H9 (cell line): ENCODE measurements around the gene CLK3. TPM values are rescaled to one million over a fixed set of nuclear protein-coding genes. Genes with fewer than 3 reads are reported as not detected.

Experiments used
- DNase-seq: peaks from one replicate; pipeline ENCODE4 v3.0.0-alpha.2; 2017
- H2AFZ ChIP-seq: one replicate; pipeline ENCODE4 v1.6.1; 2013; ENCODE audit warnings: mild to moderate bottlenecking, low read length, control low read depth, moderate library complexity
- H2AK5ac ChIP-seq: 2 replicates; pipeline ENCODE4 v1.6.1; 2013; ENCODE audit warnings: low read length, control low read depth, mixed read lengths; ENCODE audit not compliant: insufficient read length
- H2BK120ac ChIP-seq: one replicate; pipeline ENCODE4 v1.6.1; 2013; ENCODE audit warnings: low read depth, mild to moderate bottlenecking, low read length, control low read depth, inconsistent platforms; ENCODE audit not compliant: poor library complexity, severe bottlenecking
- H2BK12ac ChIP-seq: 2 replicates; pipeline ENCODE4 v1.6.1; 2013; ENCODE audit warnings: low read length, control low read depth, mixed read lengths, low read depth; ENCODE audit not compliant: insufficient read length
- H2BK15ac ChIP-seq: 2 replicates; pipeline ENCODE4 v1.6.1; 2013; ENCODE audit warnings: low read depth, low read length, control low read depth
- H2BK20ac ChIP-seq: one replicate; pipeline ENCODE4 v1.6.1; 2013; ENCODE audit warnings: low read depth, mild to moderate bottlenecking, low read length, control low read depth, inconsistent platforms; ENCODE audit not compliant: poor library complexity, severe bottlenecking
- H2BK5ac ChIP-seq: 2 replicates; pipeline ENCODE4 v1.6.1; 2013; ENCODE audit warnings: low read length, control low read depth, mixed read lengths; ENCODE audit not compliant: insufficient read length
- H3K14ac ChIP-seq: 2 replicates; pipeline ENCODE4 v1.6.1; 2013; ENCODE audit warnings: low read length, control low read depth; ENCODE audit not compliant: insufficient read depth
- H3K18ac ChIP-seq: 2 replicates; pipeline ENCODE4 v1.6.1; 2013; ENCODE audit warnings: low read depth, mild to moderate bottlenecking, mixed read lengths, low read length, control low read depth; ENCODE audit not compliant: insufficient read length
- H3K23ac ChIP-seq: 2 replicates; pipeline ENCODE4 v1.6.1; 2013; ENCODE audit warnings: low read length, control low read depth, mixed read lengths, low read depth; ENCODE audit not compliant: insufficient read length
- H3K23me2 ChIP-seq: 2 replicates; pipeline ENCODE4 v1.6.1; 2013; ENCODE audit warnings: low read depth, mild to moderate bottlenecking, mixed read lengths, low read length, control low read depth; ENCODE audit not compliant: insufficient read length, poor library complexity, severe bottlenecking
- H3K27ac ChIP-seq: 2 replicates; pipeline ENCODE4 v1.5.1; 2013; ENCODE audit warnings: low read length, control low read depth, mixed read lengths, low read depth; ENCODE audit not compliant: insufficient read length
- H3K27me3 ChIP-seq: 2 replicates; pipeline ENCODE4 v1.6.1; 2013; ENCODE audit warnings: low read length, control low read depth, inconsistent platforms; ENCODE audit not compliant: insufficient read depth
- H3K4ac ChIP-seq: 2 replicates; pipeline ENCODE4 v1.6.1; 2013; ENCODE audit warnings: low read depth, mild to moderate bottlenecking, control low read depth, inconsistent platforms, low read length, moderate library complexity
- H3K4me1 ChIP-seq: 2 replicates; pipeline ENCODE4 v1.6.1; 2013; ENCODE audit warnings: low read length, control low read depth, inconsistent platforms; ENCODE audit not compliant: insufficient read depth
- H3K4me2 ChIP-seq: 2 replicates; pipeline ENCODE4 v1.6.1; 2013; ENCODE audit warnings: low read length, control low read depth, mixed read lengths; ENCODE audit not compliant: insufficient read length, insufficient read depth
- H3K56ac ChIP-seq: 2 replicates; pipeline ENCODE4 v1.6.1; 2013; ENCODE audit warnings: low read depth, mild to moderate bottlenecking, mixed read lengths, low read length, control low read depth; ENCODE audit not compliant: insufficient read length
- H3K79me1 ChIP-seq: 2 replicates; pipeline ENCODE4 v1.6.1; 2013; ENCODE audit warnings: low read depth, mild to moderate bottlenecking, moderate library complexity, low read length, control low read depth, inconsistent platforms; ENCODE audit not compliant: insufficient read depth, poor library complexity, severe bottlenecking
- H3K79me2 ChIP-seq: 2 replicates; pipeline ENCODE4 v1.6.1; 2013; ENCODE audit warnings: low read length, control low read depth, inconsistent platforms; ENCODE audit not compliant: insufficient read depth
- H3K9ac ChIP-seq: 2 replicates; pipeline ENCODE4 v1.6.1; 2013; ENCODE audit warnings: low read length, control low read depth, mixed read lengths; ENCODE audit not compliant: insufficient read length; ENCODE audit errors: extremely low read depth
- H3K9me3 ChIP-seq: one replicate; pipeline ENCODE4 v1.6.1; 2013; ENCODE audit warnings: low read depth, low read length, inconsistent platforms; ENCODE audit not compliant: control insufficient read depth
- H3T11ph ChIP-seq: one replicate; pipeline ENCODE4 v1.6.1; 2013; ENCODE audit warnings: mild to moderate bottlenecking, low read length, control low read depth, inconsistent platforms
- H4K20me1 ChIP-seq: one replicate; pipeline ENCODE4 v1.6.1; 2013; ENCODE audit not compliant: control insufficient read depth, insufficient read length, insufficient read depth
- H4K5ac ChIP-seq: 2 replicates; pipeline ENCODE4 v1.6.1; 2013; ENCODE audit warnings: low read depth, mild to moderate bottlenecking, mixed read lengths, low read length, control low read depth; ENCODE audit not compliant: insufficient read length
- H4K8ac ChIP-seq: replicated peaks from 2 replicates; pipeline ENCODE4 v1.6.1; 2013; ENCODE audit warnings: low read length, control low read depth, mixed read lengths, low read depth; ENCODE audit not compliant: insufficient read length
- H4K91ac ChIP-seq: 2 replicates; pipeline ENCODE4 v1.6.1; 2013; ENCODE audit warnings: low read depth, mild to moderate bottlenecking, moderate library complexity, mixed read lengths, low read length, control low read depth; ENCODE audit not compliant: insufficient read length
- H3K27ac Mint-ChIP-seq, 3 experiments: 2 replicates in 2 of 3; 3 replicates in 1 of 3; pipeline ENCODE4 v1.8.0; 2020 to 2021; ENCODE audit warnings: mixed read lengths in 3 of 3, mild to moderate bottlenecking in 1 of 3, moderate library complexity in 1 of 3
- H3K27me3 Mint-ChIP-seq: 2 replicates; pipeline ENCODE4 v1.8.0; 2021; ENCODE audit warnings: low read depth, mild to moderate bottlenecking, moderate library complexity, mixed read lengths
- H3K36me3 Mint-ChIP-seq, 3 experiments: 2 replicates in 2 of 3; 3 replicates in 1 of 3; pipeline ENCODE4 v1.8.0; 2020 to 2021; ENCODE audit warnings: low read depth in 3 of 3, mixed read lengths in 3 of 3; ENCODE audit not compliant: insufficient read depth in 1 of 3
- H3K4me1 Mint-ChIP-seq, 2 experiments: 2 replicates each; pipeline ENCODE4 v1.8.0; 2020; ENCODE audit warnings: mixed read lengths in 2 of 2
- H3K4me3 Mint-ChIP-seq, 2 experiments: 2 replicates in 1 of 2; 3 replicates in 1 of 2; pipeline ENCODE4 v1.8.0; 2020 to 2021; ENCODE audit warnings: mild to moderate bottlenecking in 2 of 2, mixed read lengths in 2 of 2, moderate library complexity in 1 of 2
- H3K9me3 Mint-ChIP-seq, 2 experiments: 2 replicates in 1 of 2; 3 replicates in 1 of 2; pipeline ENCODE4 v1.8.0; 2020; ENCODE audit warnings: mild to moderate bottlenecking in 2 of 2, mixed read lengths in 2 of 2, moderate library complexity in 1 of 2
- CTCF ChIP-seq: fragments of 200-600 bp; sonication (generic); conservative IDR thresholded peaks from 3 replicates; pipeline ENCODE4 v1.8.0; 2021; ENCODE audit warnings: antibody characterized with exemption, mild to moderate bottlenecking
- WGBS: extraction: QIAGEN DNeasy Blood & Tissue Kit; methylation state at CpG from one replicate; pipeline ENCODE4 v1.1.7; 2013; ENCODE audit warnings: missing lambda C conversion rate, low lambda C conversion rate, mixed read lengths; ENCODE audit not compliant: insufficient read length; ENCODE audit errors: extremely low coverage; 5-methylcytosine and 5-hydroxymethylcytosine counted together
- total RNA-seq: library from RNA; stranded (reverse); gene quantifications from 2 replicates; pipeline ENCODE4 v1.2.1, GENCODE V29; 2021

The CLK3 gene
- total RNA-seq, 1 experiment from 2014 or later = 40.8 TPM

- Histone ChIP-seq H2BK20ac (no peak overlapping the region), H3K56ac (no peak overlapping the region), H3K4me1 (no peaks in the 10 kb centered on the region), H3K4me2 (no peak overlapping the region), H4K5ac (no peak overlapping the region), H3K23ac (no peak overlapping the region), H3K18ac (no peak overlapping the region), H3K27me3 (no peaks in the 10 kb centered on the region), H4K91ac (no peak overlapping the region), H3K79me2 (peaks cover 2% of the 10 kb centered on the region; the same call in 1 of the 2 replicates), H3K4ac (no peak overlapping the region), H3K79me1 (peaks cover 3% of the 10 kb centered on the region), H2BK12ac (no peak overlapping the region), H4K8ac (no peak overlapping the region), H3K23me2 (no peaks in the 10 kb centered on the region), H3T11ph (no peak overlapping the region), H2BK15ac (no peak overlapping the region), H3K27ac (no peak overlapping the region), H2BK5ac (no peak overlapping the region), H2AK5ac (no peak overlapping the region), H4K20me1 (no peaks in the 10 kb centered on the region), H3K14ac (no peak overlapping the region), H3K9ac (no peak overlapping the region), H2BK120ac (no peak overlapping the region), H3K9me3 (no peaks in the 10 kb centered on the region), H2AFZ (no peak overlapping the region)
- DNase-seq = no peak
- H3K9me3 Mint-ChIP-seq = no peaks in the 10 kb centered on the region
- H3K27ac Mint-ChIP-seq = no peak overlapping the region
- H3K27me3 Mint-ChIP-seq = no peaks in the 10 kb centered on the region
- WGBS = no CpG with 5 or more reads among the region's 3 CpGs
- no peak for TF ChIP-seq CTCF
- H3K4me1 Mint-ChIP-seq = no peaks in the 10 kb centered on the region
- peaks cover 15 to 40% (median 35%) of the 10 kb centered on the region in 3 experiments; a peak in 6 of 7 replicates for H3K36me3 Mint-ChIP-seq
- no peak overlapping the region for H3K4me3 Mint-ChIP-seq
Observed at GRCh38 chr15:74674161-74674560, 58.5 kb downstream of the CLK3 start.
